Fibroblast of lung (primary cell): ENCODE results near the gene MICAL2. TPM values are rescaled to one million over a fixed set of nuclear protein-coding genes. Genes with fewer than 3 reads are reported as not detected.

Experiments used
- DNase-seq, 2 donors: peaks; one replicate each; pipeline versions ENCODE4 v3.0.0 to v3.0.0-alpha.2; 2010; ENCODE audit warnings: low read depth in 2 of 2
- H2AFZ ChIP-seq: 2 replicates; pipeline ENCODE4 v1.5.1; 2012; ENCODE audit warnings: low read length, control low read depth, inconsistent platforms
- H3K27ac ChIP-seq: 2 replicates; pipeline ENCODE4 v1.5.1; 2011; ENCODE audit warnings: low read length, control low read depth; ENCODE audit not compliant: insufficient read depth
- H3K27me3 ChIP-seq: 2 replicates; pipeline ENCODE4 v1.5.1; 2011; ENCODE audit warnings: mild to moderate bottlenecking, low read length; ENCODE audit not compliant: control insufficient read depth, insufficient read depth
- H3K36me3 ChIP-seq: 2 replicates; pipeline ENCODE4 v1.5.1; 2011; ENCODE audit warnings: low read length; ENCODE audit not compliant: control insufficient read depth, insufficient read depth
- H3K4me1 ChIP-seq: 2 replicates; pipeline ENCODE4 v1.5.1; 2011; ENCODE audit warnings: low read length; ENCODE audit not compliant: control insufficient read depth, insufficient read depth; ENCODE audit errors: extremely low read depth
- H3K4me2 ChIP-seq: 2 replicates; pipeline ENCODE4 v1.5.1; 2011; ENCODE audit warnings: low read length, control low read depth; ENCODE audit not compliant: insufficient read depth; ENCODE audit errors: extremely low read depth
- H3K4me3 ChIP-seq, 4 experiments: fragments of 200-600 bp in 1 of 4; sonication (generic) in 1 of 4; replicated peaks in 1 of 4; 2 replicates each; pipeline ENCODE4 v1.5.1; 2011 to 2016; ENCODE audit warnings: low read length in 4 of 4, low read depth in 3 of 4, mild to moderate bottlenecking in 3 of 4, control low read depth in 2 of 4, inconsistent platforms in 1 of 4, mixed read lengths in 1 of 4; ENCODE audit not compliant: insufficient read depth in 1 of 4; ENCODE audit errors: control extremely low read depth in 1 of 4
- H3K79me2 ChIP-seq: 2 replicates; pipeline ENCODE4 v1.5.1; 2012; ENCODE audit warnings: mild to moderate bottlenecking, low read length, inconsistent platforms; ENCODE audit not compliant: control insufficient read depth, insufficient read depth
- H3K9ac ChIP-seq: 2 replicates; pipeline ENCODE4 v1.5.1; 2011; ENCODE audit warnings: mild to moderate bottlenecking, low read length, control low read depth; ENCODE audit not compliant: insufficient read depth
- H3K9me3 ChIP-seq: 2 replicates; pipeline ENCODE4 v1.5.1; 2012; ENCODE audit warnings: low read depth, low read length; ENCODE audit not compliant: control insufficient read depth, insufficient read depth
- H4K20me1 ChIP-seq: 2 replicates; pipeline ENCODE4 v1.5.1; 2011; ENCODE audit warnings: low read length; ENCODE audit not compliant: control insufficient read depth, insufficient read depth; ENCODE audit errors: extremely low read depth
- EZH2 ChIP-seq: IDR thresholded peaks from 2 replicates; pipeline ENCODE4 v1.5.1; 2012; ENCODE audit warnings: low read length, control low read depth, mild to moderate bottlenecking; ENCODE audit errors: missing control alignments
- polyA plus RNA-seq, 2 donors: library from polyadenylated mRNA; depleted of rRNA in 1 of 2; stranded (reverse) in 1 of 2; unstranded in 1 of 2; fragments of >200 nt; gene quantifications; 2 replicates each; pipeline ENCODE4 v1.2.1, GENCODE V29; 2011 to 2012; ENCODE audit warnings: missing spikeins in 1 of 2
- total RNA-seq: library from RNA; depleted of rRNA; stranded (reverse); fragments of >200 nt; gene quantifications from 2 replicates; pipeline ENCODE4 v1.2.1, GENCODE V29; 2014
- TF ChIP-seq, protein P1 (sequence below), 2 donors: IDR thresholded peaks in 1 of 2; conservative IDR thresholded peaks in 1 of 2; 1 replicate in 1 of 2; 2 replicates in 1 of 2; pipeline ENCODE4 v1.5.1; 2011 to 2012; ENCODE audit warnings: low read length in 2 of 2, control low read depth in 1 of 2, inconsistent platforms in 1 of 2, low read depth in 1 of 2, mild to moderate bottlenecking in 1 of 2

The MICAL2 gene
- total and polyA plus RNA-seq, 2 donors (not counting 1 experiment from before 2014, with no cell fraction given), result 78.5 to 275 TPM

DNA sequence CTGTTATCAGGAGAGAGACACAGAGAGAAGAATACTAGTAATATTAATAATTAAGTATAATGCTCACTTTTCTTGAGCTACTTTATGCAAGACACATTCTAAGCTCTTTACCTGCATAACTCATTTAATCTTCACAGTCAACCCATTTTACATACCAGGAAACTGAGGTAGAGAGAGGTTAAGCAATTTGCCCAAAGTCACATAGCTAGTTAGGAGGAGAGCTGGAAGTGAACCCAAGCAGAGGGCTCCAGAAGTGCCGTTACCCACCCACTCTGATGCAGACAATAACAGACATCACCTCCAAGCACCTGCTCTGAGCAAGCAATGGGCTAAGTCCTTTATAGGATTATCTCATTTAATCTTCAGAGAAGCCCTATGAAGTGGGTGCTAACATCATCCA is 24.8 kb downstream of the MICAL2 start:
- H3K27ac ChIP-seq, result no peak overlapping the region

DNA sequence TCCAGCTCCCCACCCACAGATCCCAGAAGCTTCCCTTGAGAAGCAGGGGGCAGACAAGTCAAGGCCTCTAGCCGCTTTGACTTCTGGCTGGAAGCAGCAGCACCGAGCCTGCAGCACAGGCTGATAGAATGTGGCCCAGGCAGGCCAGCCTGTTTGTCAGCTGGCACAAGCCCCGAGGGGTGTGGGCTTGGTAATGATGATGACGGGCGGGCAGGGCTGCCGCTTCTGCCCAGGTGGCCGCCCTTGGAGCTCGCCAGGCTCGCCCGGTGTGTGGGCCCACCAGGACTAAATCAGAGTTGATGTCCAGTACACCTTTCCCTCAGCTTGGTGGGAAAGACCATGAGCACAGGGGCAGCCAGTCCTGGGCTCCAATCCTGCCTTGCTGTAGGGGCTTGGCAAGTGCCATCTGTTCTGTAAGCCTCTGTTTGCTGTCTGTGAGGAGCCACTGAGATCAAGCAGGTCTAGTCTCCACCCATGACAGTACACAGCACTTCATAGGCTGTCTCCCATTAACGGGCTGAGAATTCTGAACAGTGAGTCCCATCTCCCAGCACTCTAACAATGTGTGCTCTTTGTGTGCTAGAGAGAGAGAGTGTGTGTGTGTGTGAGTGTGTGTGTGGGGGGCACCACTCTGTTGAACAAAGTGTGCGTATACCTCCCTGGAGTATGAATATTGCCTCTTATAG is 26.8 kb downstream of the MICAL2 start:
- H3K27ac ChIP-seq, result peak overlapping the region; percentile 98

More for the DNA sequence above, 24.8 kb downstream of the MICAL2 start:
- H2AFZ ChIP-seq, result no peak overlapping the region
- no peak overlapping the region for H3K9ac ChIP-seq
- peaks cover 6% of the 10 kb centered on the region for H3K36me3 ChIP-seq
- no peaks in the 10 kb centered on the region for H4K20me1 ChIP-seq
- H3K79me2 ChIP-seq, result peaks cover 72% of the 10 kb centered on the region
- H3K4me1 ChIP-seq, result peaks cover 39% of the 10 kb centered on the region
- H3K27me3 ChIP-seq, result no peaks in the 10 kb centered on the region
- no peak for DNase-seq
- no peak overlapping the region for H3K4me3 ChIP-seq
- no peak overlapping the region for H3K4me2 ChIP-seq
- TF ChIP-seq, protein P1, sequence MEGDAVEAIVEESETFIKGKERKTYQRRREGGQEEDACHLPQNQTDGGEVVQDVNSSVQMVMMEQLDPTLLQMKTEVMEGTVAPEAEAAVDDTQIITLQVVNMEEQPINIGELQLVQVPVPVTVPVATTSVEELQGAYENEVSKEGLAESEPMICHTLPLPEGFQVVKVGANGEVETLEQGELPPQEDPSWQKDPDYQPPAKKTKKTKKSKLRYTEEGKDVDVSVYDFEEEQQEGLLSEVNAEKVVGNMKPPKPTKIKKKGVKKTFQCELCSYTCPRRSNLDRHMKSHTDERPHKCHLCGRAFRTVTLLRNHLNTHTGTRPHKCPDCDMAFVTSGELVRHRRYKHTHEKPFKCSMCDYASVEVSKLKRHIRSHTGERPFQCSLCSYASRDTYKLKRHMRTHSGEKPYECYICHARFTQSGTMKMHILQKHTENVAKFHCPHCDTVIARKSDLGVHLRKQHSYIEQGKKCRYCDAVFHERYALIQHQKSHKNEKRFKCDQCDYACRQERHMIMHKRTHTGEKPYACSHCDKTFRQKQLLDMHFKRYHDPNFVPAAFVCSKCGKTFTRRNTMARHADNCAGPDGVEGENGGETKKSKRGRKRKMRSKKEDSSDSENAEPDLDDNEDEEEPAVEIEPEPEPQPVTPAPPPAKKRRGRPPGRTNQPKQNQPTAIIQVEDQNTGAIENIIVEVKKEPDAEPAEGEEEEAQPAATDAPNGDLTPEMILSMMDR (conservative IDR thresholded peaks at IDR 0.05 in 1 of 2, IDR thresholded peaks at IDR 0.05 in 1 of 2; ENCODE audit: low read depth in 1 of 2, low read length in 2 of 2), result no peak
- TF ChIP-seq EZH2, result no peak
- H3K9me3 ChIP-seq, result no peaks in the 10 kb centered on the region

DNA sequence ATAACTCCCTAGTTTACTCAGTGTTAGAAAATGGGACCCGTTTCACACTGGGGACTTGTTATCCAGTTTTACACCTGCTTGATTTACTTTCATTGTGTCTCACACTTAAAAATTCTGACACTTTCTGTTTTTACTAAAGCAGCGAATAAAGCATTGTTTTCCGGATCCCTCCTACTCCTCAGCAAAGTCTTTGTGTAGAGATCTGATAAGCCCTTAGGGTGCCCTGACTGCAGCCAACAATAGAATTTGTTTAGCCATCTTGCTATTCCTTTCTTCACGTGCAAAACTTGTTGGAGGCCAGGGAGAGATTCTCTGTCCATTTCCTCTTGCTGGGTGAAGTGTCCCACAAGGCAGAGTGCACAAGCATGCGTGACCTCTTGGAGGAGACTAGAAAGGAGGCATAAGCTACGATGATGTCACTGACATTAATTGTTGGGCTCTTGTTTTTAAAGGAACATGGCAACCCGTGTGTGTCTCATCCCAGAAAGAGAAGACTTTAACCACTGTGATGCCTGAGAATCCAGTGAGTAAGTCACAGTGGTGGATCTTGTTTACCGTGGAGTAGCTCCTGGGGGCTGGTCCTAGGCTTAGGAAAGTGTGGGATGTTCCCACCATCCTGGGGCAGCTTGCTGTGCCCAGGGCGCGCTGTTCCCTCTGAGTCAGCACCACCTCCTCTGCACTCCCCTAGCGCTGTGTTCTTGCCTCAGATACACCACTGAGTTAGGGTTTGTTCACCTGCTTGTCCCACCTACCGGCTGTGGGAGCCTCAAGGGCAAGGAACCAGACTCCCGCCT is 27.7 kb downstream of the MICAL2 start:
- peaks cover 54% of the 10 kb centered on the region for H3K4me1 ChIP-seq
- H4K20me1 ChIP-seq, result no peaks in the 10 kb centered on the region
- H3K9me3 ChIP-seq, result no peaks in the 10 kb centered on the region
- H3K79me2 ChIP-seq, result peaks cover 79% of the 10 kb centered on the region
- no peaks in the 10 kb centered on the region for H3K27me3 ChIP-seq
- TF ChIP-seq, protein P1 (conservative IDR thresholded peaks at IDR 0.05 in 1 of 2, IDR thresholded peaks at IDR 0.05 in 1 of 2; ENCODE audit: low read depth in 1 of 2, low read length in 2 of 2), result no peak
- no peak for TF ChIP-seq EZH2
- H3K27ac ChIP-seq, result peak overlapping the region; percentile 98
- no peak overlapping the region for H2AFZ ChIP-seq
- H3K9ac ChIP-seq, result peak overlapping the region; percentile 57
- peak; percentile 93 to 98 for DNase-seq
- H3K36me3 ChIP-seq, result peaks cover 13% of the 10 kb centered on the region
- H3K4me2 ChIP-seq, result no peak overlapping the region
- no peak overlapping the region for H3K4me3 ChIP-seq

More for the DNA sequence above, 26.8 kb downstream of the MICAL2 start:
- no peak for TF ChIP-seq EZH2
- TF ChIP-seq, protein P1 (conservative IDR thresholded peaks at IDR 0.05 in 1 of 2, IDR thresholded peaks at IDR 0.05 in 1 of 2; ENCODE audit: low read depth in 1 of 2, low read length in 2 of 2), result no peak
- H3K79me2 ChIP-seq, result peaks cover 77% of the 10 kb centered on the region
- H2AFZ ChIP-seq, result no peak overlapping the region
- H3K4me3 ChIP-seq, result no peak overlapping the region
- no peaks in the 10 kb centered on the region for H3K9me3 ChIP-seq
- no peaks in the 10 kb centered on the region for H4K20me1 ChIP-seq
- no peak for DNase-seq
- H3K4me2 ChIP-seq, result peak overlapping the region; percentile 23
- peaks cover 13% of the 10 kb centered on the region for H3K36me3 ChIP-seq
- H3K9ac ChIP-seq, result no peak overlapping the region
- no peaks in the 10 kb centered on the region for H3K27me3 ChIP-seq
- peaks cover 50% of the 10 kb centered on the region for H3K4me1 ChIP-seq
